Heart left ventricle (tissue), 16 donors: ENCODE results near the gene CHD2. TPM values are rescaled to one million over a fixed set of nuclear protein-coding genes. Genes with fewer than 3 reads are reported as not detected.

ENCODE experiments used
- ATAC-seq, 4 donors: fragments of 200-7000 bp; cut with Tn5 transposase; one replicate each; pipeline ENCODE4 v1.9.1; 2020 to 2022; ENCODE audit warnings: moderate library complexity in 4 of 4, mild to moderate bottlenecking in 3 of 4, moderate number of reproducible peaks in 1 of 4
- DNase-seq, 5 donors: peaks; one replicate each; pipeline ENCODE4 v3.0.0-alpha.2; 2020
- H3K27ac ChIP-seq, 12 donors: fragments of 200-600 bp; sonication (generic) in 4 of 12; one replicate each; pipeline versions ENCODE4 v1.5.0 to v1.8.0; 2016 to 2022; ENCODE audit warnings: mild to moderate bottlenecking in 2 of 12
- H3K27me3 ChIP-seq, 9 donors: fragments of 200-600 bp; sonication (generic) in 2 of 9; one replicate each; pipeline versions ENCODE4 v1.5.1 to v1.8.0; 2016 to 2022; ENCODE audit warnings: mild to moderate bottlenecking in 3 of 9
- H3K36me3 ChIP-seq, 9 donors: fragments of 200-600 bp; sonication (generic) in 2 of 9; one replicate each; pipeline versions ENCODE4 v1.5.0 to v1.8.0; 2018 to 2022; ENCODE audit warnings: mild to moderate bottlenecking in 2 of 9
- H3K4me1 ChIP-seq, 12 donors: fragments of 200-600 bp; sonication (generic) in 4 of 12; one replicate each; pipeline versions ENCODE4 v1.5.0 to v1.8.0; 2016 to 2022; ENCODE audit warnings: mild to moderate bottlenecking in 3 of 12
- H3K4me3 ChIP-seq, 12 donors: fragments of 200-600 bp; sonication (generic) in 4 of 12; one replicate each; pipeline versions ENCODE4 v1.5.0 to v1.8.0; 2017 to 2022; ENCODE audit warnings: mild to moderate bottlenecking in 9 of 12, moderate library complexity in 4 of 12
- H3K9me3 ChIP-seq, 12 donors: fragments of 200-600 bp; sonication (generic) in 4 of 12; one replicate each; pipeline versions ENCODE4 v1.5.0 to v1.8.0; 2016 to 2022; ENCODE audit warnings: mild to moderate bottlenecking in 1 of 12
- CTCF ChIP-seq, 12 donors: fragments of 200-600 bp; sonication (generic) in 4 of 12; IDR thresholded peaks; one replicate each; pipeline versions ENCODE4 v1.5.0 to v1.8.0; 2018 to 2022; ENCODE audit warnings: antibody characterized with exemption in 12 of 12, mild to moderate bottlenecking in 5 of 12
- POLR2A ChIP-seq, 2 donors: fragments of 450-650 bp; IDR thresholded peaks; one replicate each; pipeline ENCODE4 v1.6.1; 2017; ENCODE audit warnings: antibody characterized with exemption in 2 of 2, mild to moderate bottlenecking in 2 of 2, moderate library complexity in 2 of 2
- WGBS, 4 donors: extraction: QIAGEN DNeasy Blood & Tissue Kit in 2 of 4; methylation state at CpG; one replicate each; pipeline versions ENCODE4 v1.1.5 to v1.1.7; 2013 to 2018; 5-methylcytosine and 5-hydroxymethylcytosine counted together
- intact Hi-C, 10 donors: fragments of 100-400 bp; cut with DNase I; formaldehyde crosslinking; loops; one replicate each; pipeline versions ENCODE4 v1.11.1 to v1.14.2; 2022
- polyA plus RNA-seq, 2 donors: library from polyadenylated mRNA; stranded (reverse); fragments of 200-250 nt; gene quantifications; one replicate each; pipeline ENCODE4 v1.2.3, GENCODE V29; 2013
- total RNA-seq, 9 donors: library from RNA; depleted of rRNA in 2 of 9; stranded (reverse); fragments of >200 nt in 2 of 9; fragmentation: NEBNext Ultra II Directional in 3 of 9; extraction: Animal tissue kit (Norgen Biotek cat#: 25700) in 3 of 9; gene quantifications; one replicate each; pipeline versions ENCODE4 v1.1.0 to v1.2.4, GENCODE V29; 2016 to 2023
- donor health status: ischemic (EF 13 %, LVEDD 7.1; RV severe dilation, severe dysfunction).
- donor health status: healthy with polysubstance abuse.
- donor health status: DM: no; HTN: yes; CAD: no.
- donor health status: DM: no; HTN: no; CAD: no.
- donor health status: ischemic (EF 25% LVEDD 6.9; RV normal size, moderate dysfunction).
- donor health status: ischemic (EF 25% LVEDD 5.7; RV mildly dilated, moderate dysfunction).
- donor health status: healthy.
- donor health status: DM: yes; HTN: yes; CAD: no.
- donor health status: ischemic (EF 35%, LVEDD 5.7; RV mildly dilated, moderate dysfunction).
- donor health status: nonischemic (EF 11% LVEDD 7.7; RV severe dilation, severe dysfunction).
- donor health status: DM: yes; HTN: yes; CAD: no.
- donor health status: PGD.
- donor health status: ischemic (EF 29% LVEDD 5.4; RV normal size, mild dysfunction).
- donor health status: nonischemic (EF 23%, LVEDD 6.1; RV moderate dilation, normal function).

The CHD2 gene
- total and polyA plus RNA-seq, 11 donors: 23.1 to 76.8 (median 41.6) TPM

- WGBS, 4 donors: 57 to 68% (median 59%) methylated on average over 7 of the region's 7 CpGs
- H3K4me3 ChIP-seq: peak overlapping the region in 1 of 12 donors; percentile 21
- H3K27ac ChIP-seq: peak overlapping the region in 9 of 12 donors; percentile 4 to 91 (median 49)
- TF ChIP-seq POLR2A (IDR thresholded peaks at IDR 0.05) (no peak), CTCF (IDR thresholded peaks at IDR 0.05) (no peak)
- DNase-seq (no peak), ATAC-seq (no peak)
- peaks cover 0 to 5% (median 0%) of the 10 kb centered on the region in 9 donors for H3K36me3 ChIP-seq
- peaks cover 0 to 12% (median 0%) of the 10 kb centered on the region in 9 donors for H3K27me3 ChIP-seq
- H3K9me3 ChIP-seq: no peaks in the 10 kb centered on the region
- H3K4me1 ChIP-seq: peaks cover 0 to 60% (median 17%) of the 10 kb centered on the region in 12 donors
- intact Hi-C loops: no loop called here
Observed at GRCh38 chr15:93066834-93067648, 166.9 kb downstream of the CHD2 start.

DNA sequence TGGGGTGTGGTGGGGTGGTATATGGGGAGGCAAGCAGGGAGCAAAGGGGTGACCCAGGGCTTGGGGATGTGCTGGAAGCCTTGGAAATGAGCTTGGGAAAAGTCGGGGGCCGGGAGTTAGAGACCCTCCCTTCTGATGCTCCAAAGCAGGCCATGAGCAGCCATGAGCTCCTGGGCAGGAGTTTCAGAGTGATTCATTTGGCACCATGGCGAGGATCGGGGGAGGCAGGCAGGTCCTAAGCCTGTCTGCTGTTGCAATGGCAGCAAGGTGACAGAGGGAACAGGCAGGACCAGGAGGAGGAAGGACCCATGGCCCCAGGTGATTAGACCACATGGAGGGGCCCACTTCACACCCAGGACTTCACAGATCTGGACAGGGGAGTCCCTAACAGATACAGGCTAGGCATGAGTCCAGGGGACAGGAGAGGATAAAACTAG is 167.5 kb downstream of the CHD2 start:
- intact Hi-C loops: no loop called here
- Histone ChIP-seq H3K4me3 (peak overlapping the region in 1 of 12 donors; percentile 21), H3K9me3 (no peaks in the 10 kb centered on the region)

DNA sequence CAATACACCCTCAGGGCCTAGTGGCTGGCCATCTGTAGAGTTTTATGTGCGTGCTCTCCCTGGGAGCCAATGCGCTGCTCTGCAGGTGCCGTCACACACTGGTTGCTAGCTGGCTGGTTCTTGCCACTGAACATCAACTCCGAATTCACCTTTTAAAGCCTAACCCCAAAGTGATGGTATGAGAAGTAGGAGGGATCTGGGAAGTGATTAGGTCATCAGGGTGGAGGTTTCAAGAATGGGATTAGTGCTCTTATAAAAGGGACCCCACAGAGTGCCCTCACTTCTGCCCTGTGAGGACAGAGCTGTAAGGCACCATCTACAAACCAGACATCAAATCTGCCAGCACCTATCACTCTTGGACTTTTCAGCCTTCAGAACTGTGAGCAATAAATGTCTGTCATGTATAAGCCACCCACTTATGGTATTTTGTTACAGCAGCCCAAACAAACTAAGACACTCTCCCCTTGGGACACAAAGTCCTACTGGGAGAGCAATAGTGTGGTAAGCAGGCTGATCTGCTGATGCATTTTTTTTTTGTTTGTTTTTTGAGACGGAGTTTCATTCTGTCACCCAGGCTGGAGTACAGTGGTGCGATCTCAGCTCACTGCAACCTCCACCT is 168.6 kb downstream of the CHD2 start:
- Histone ChIP-seq H3K36me3 (peaks cover 0 to 5% (median 0%) of the 10 kb centered on the region in 9 donors), H3K27me3 (peaks cover 0 to 29% (median 0%) of the 10 kb centered on the region in 9 donors), H3K27ac (peak overlapping the region in 3 of 12 donors; percentile 49 to 91 (median 57)), H3K9me3 (no peaks in the 10 kb centered on the region), H3K4me3 (no peak overlapping the region), H3K4me1 (peaks cover 0 to 60% (median 20%) of the 10 kb centered on the region in 12 donors)
- ATAC-seq (no peak), DNase-seq (no peak)
- TF ChIP-seq POLR2A (IDR thresholded peaks at IDR 0.05): no peak
- TF ChIP-seq CTCF (IDR thresholded peaks at IDR 0.05): no peak
- 89 to 95% (median 93%) methylated on average over 6 of the region's 6 CpGs for WGBS, 4 donors
- intact Hi-C loops: no loop called here

More for the DNA sequence above, 167.5 kb downstream of the CHD2 start:
- no peak for TF ChIP-seq POLR2A (IDR thresholded peaks at IDR 0.05)
- no peak for TF ChIP-seq CTCF (IDR thresholded peaks at IDR 0.05)
- Histone ChIP-seq H3K4me1 (peaks cover 0 to 62% (median 17%) of the 10 kb centered on the region in 12 donors), H3K36me3 (peaks cover 0 to 5% (median 0%) of the 10 kb centered on the region in 9 donors), H3K27me3 (peaks cover 0 to 19% (median 0%) of the 10 kb centered on the region in 9 donors), H3K27ac (peak overlapping the region in 8 of 12 donors; percentile 20 to 91 (median 53))
- DNase-seq: no peak
- 70 to 85% (median 79%) methylated on average over 4 of the region's 4 CpGs for WGBS, 4 donors
- ATAC-seq: no peak

DNA sequence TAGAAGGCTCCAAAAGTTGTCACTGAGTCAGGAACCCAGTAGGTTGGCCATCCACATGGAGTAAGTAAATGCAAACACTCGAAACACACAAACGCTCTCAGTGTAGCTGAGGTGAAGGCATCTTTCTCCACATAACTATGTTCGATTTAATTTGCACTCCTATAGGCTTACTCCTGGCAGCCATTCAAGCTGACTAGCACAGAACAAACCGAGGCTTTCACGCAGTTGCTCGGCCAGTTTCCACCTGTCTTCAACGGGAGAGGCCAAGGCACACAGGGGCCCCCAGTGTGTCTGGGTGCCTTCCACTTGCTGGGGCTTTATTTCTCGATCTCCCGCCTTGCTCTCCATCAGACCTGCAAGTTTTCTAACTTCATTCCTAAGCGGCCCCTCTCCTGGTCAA is 170.0 kb downstream of the CHD2 start:
- no peak for DNase-seq
- Histone ChIP-seq H3K27ac (peak overlapping the region in 5 of 12 donors; percentile 20 to 91 (median 88)), H3K36me3 (peaks cover 0 to 5% (median 0%) of the 10 kb centered on the region in 9 donors), H3K9me3 (no peaks in the 10 kb centered on the region), H3K4me3 (peak overlapping the region in 8 of 12 donors; percentile 64 to 77 (median 68)), H3K4me1 (peaks cover 0 to 55% (median 17%) of the 10 kb centered on the region in 12 donors), H3K27me3 (peaks cover 0 to 42% (median 0%) of the 10 kb centered on the region in 9 donors)
- no peak for ATAC-seq
- WGBS, 4 donors: 72 to 80% (median 78%) methylated on average over 10 of the region's 10 CpGs
- TF ChIP-seq POLR2A (IDR thresholded peaks at IDR 0.05) (no peak), CTCF (IDR thresholded peaks at IDR 0.05) (no peak)
- intact Hi-C loops: loop anchor here in 1 of 10 donors (5.0 kb wide), 1 partner anchor 38 kb away; no protein-coding TSS in a partner anchor
